Gastrocnemius medialis (tissue), 4 donors: ENCODE results near the gene TBC1D30. TPM values are rescaled to one million over a fixed set of nuclear protein-coding genes. Genes with fewer than 3 reads are reported as not detected.
A peak's percentile ranks its signal among the peaks of the same experiment; 100 is the strongest.
"Not testable (repeated sequence)": the region's sequence is repeated elsewhere in the genome, so short reads cannot be mapped to it uniquely, and the experiment has no call there.

Experiments
- ATAC-seq, 2 donors: fragments of 150-250 bp; one replicate each; pipeline ENCODE4 v1.9.1; 2016
- DNase-seq, 2 donors: peaks; one replicate each; pipeline ENCODE4 v3.0.0-alpha.2; 2019
- H3K27ac ChIP-seq, 4 donors: fragments of 200-600 bp; sonication (generic); 1 replicate in 1 of 4; 2 replicates in 3 of 4; pipeline ENCODE4 v1.5.1; 2016 to 2018; ENCODE audit warnings: mild to moderate bottlenecking in 2 of 4, moderate library complexity in 1 of 4
- H3K27me3 ChIP-seq, 3 donors: fragments of 200-600 bp; sonication (generic) in 2 of 3; 1 replicate in 1 of 3; 2 replicates in 2 of 3; pipeline versions ENCODE4 v1.5.1 to v1.6.0; 2016 to 2019; ENCODE audit warnings: mild to moderate bottlenecking in 1 of 3, moderate library complexity in 1 of 3
- H3K36me3 ChIP-seq, 2 donors: fragments of 200-600 bp; sonication (generic) in 1 of 2; one replicate each; pipeline ENCODE4 v1.5.1; 2017 to 2018
- H3K4me1 ChIP-seq, 2 donors: fragments of 200-600 bp; sonication (generic) in 1 of 2; one replicate each; pipeline ENCODE4 v1.5.1; 2016 to 2017; ENCODE audit warnings: mild to moderate bottlenecking in 2 of 2
- H3K4me3 ChIP-seq, 4 donors: fragments of 200-600 bp; sonication (generic) in 3 of 4; 1 replicate in 1 of 4; 2 replicates in 3 of 4; pipeline ENCODE4 v1.5.1; 2016 to 2019; ENCODE audit warnings: mild to moderate bottlenecking in 2 of 4
- H3K9me3 ChIP-seq, 3 donors: fragments of 200-600 bp; sonication (generic) in 2 of 3; 1 replicate in 1 of 3; 2 replicates in 2 of 3; pipeline ENCODE4 v1.5.1; 2016 to 2019
- POLR2A ChIP-seq, 2 donors: fragments of 450-650 bp; IDR thresholded peaks; one replicate each; pipeline ENCODE4 v1.6.1; 2017; ENCODE audit warnings: antibody characterized with exemption in 2 of 2, mild to moderate bottlenecking in 2 of 2, moderate library complexity in 2 of 2
- in situ Hi-C, 4 donors: fragments of 200-750 bp; cut with MboI; loops; one replicate each; pipeline versions ENCODE4 v1.15.0 to v1.8.0; 2017; ENCODE audit warnings: low sequenced_read_pairs in 4 of 4
- intact Hi-C: fragments of 100-400 bp; cut with DNase I; formaldehyde crosslinking; loops from one replicate; pipeline ENCODE4 v1.15.1; 2023; ENCODE audit warnings: low total_unique reads
- total RNA-seq, 4 donors: library from RNA; depleted of rRNA; stranded (reverse); fragments of >200 nt; gene quantifications; one replicate each; pipeline versions ENCODE4 v1.1.0 to v1.2.3, GENCODE V29; 2016
- TF ChIP-seq, protein P1 (sequence below), 5 experiments: fragments of 450-650 bp in 3 of 5; fragments of 200-600 bp in 2 of 5; sonication (generic) in 2 of 5; IDR thresholded peaks in 4 of 5; conservative IDR thresholded peaks in 1 of 5; 1 replicate in 4 of 5; 2 replicates in 1 of 5; pipeline ENCODE4 v1.5.1; 2016 to 2019; ENCODE audit warnings: antibody characterized with exemption in 5 of 5, mild to moderate bottlenecking in 3 of 5, moderate library complexity in 3 of 5

Gene TBC1D30
- total RNA-seq, 4 donors from 2014 or later, result 0.07 to 3.8 (median 0.87) TPM

DNA sequence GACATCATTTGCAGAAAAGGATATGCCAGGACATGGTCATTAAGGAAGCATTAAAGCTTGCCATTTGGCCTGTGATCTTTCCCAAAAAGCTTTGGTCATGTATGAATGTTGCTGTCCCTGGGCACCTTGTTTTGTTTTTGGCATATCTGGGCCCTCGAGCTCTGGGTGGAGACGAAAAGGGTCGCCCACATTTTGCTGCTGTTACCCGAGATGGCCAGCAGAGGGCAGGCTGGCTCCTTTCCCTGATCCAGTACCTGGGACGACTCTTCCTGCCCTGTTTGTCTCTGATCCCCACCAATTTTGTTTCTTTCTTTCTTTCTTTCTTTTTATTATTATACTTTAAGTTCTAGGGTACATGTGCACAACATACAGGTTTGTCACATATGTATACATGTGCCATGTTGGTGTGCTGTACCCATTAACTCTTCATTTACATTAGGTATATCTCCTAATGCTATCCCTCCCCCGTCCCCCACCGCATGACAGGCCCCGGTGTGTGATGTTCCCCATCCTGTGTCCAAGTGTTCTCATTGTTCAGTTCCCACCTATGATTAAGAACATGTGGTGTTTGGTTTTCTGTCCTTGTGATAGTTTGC lies 22.2 kb upstream of the TBC1D30 start:
- ATAC-seq, in situ Hi-C loops, intact Hi-C loops: not testable (repeated sequence)

GRCh38 chr12:64806173-64806572 lies 18.3 kb upstream of the TBC1D30 start:
- Histone ChIP-seq H3K4me3 (no peak overlapping the region), H3K27ac (no peak overlapping the region), H3K4me1 (no peaks in the 10 kb centered on the region), H3K9me3 (no peaks in the 10 kb centered on the region), H3K36me3 (no peaks in the 10 kb centered on the region), H3K27me3 (peaks cover 0 to 4% (median 0%) of the 10 kb centered on the region in 3 donors)
- TF ChIP-seq POLR2A (IDR thresholded peaks at IDR 0.05), result no peak
- TF ChIP-seq, protein P1, sequence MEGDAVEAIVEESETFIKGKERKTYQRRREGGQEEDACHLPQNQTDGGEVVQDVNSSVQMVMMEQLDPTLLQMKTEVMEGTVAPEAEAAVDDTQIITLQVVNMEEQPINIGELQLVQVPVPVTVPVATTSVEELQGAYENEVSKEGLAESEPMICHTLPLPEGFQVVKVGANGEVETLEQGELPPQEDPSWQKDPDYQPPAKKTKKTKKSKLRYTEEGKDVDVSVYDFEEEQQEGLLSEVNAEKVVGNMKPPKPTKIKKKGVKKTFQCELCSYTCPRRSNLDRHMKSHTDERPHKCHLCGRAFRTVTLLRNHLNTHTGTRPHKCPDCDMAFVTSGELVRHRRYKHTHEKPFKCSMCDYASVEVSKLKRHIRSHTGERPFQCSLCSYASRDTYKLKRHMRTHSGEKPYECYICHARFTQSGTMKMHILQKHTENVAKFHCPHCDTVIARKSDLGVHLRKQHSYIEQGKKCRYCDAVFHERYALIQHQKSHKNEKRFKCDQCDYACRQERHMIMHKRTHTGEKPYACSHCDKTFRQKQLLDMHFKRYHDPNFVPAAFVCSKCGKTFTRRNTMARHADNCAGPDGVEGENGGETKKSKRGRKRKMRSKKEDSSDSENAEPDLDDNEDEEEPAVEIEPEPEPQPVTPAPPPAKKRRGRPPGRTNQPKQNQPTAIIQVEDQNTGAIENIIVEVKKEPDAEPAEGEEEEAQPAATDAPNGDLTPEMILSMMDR (IDR thresholded peaks at IDR 0.05 in 4 of 5, conservative IDR thresholded peaks at IDR 0.05 in 1 of 5), result no peak
- in situ Hi-C loops (no loop called here), intact Hi-C loops (no loop called here)
- ATAC-seq (no peak), DNase-seq (no peak)

More for the DNA sequence above, 22.2 kb upstream of the TBC1D30 start:
- not testable (repeated sequence) for H3K27ac ChIP-seq, H3K4me3 ChIP-seq, H3K4me1 ChIP-seq, DNase-seq, H3K27me3 ChIP-seq, H3K36me3 ChIP-seq, H3K9me3 ChIP-seq
- TF ChIP-seq, protein P1 (IDR thresholded peaks at IDR 0.05 in 4 of 5, conservative IDR thresholded peaks at IDR 0.05 in 1 of 5), result peak in 4 of 5 experiments; percentile 14 to 74 (median 61)

- intact Hi-C loops, result no loop called here
Observed at GRCh38 chr12:64806593-64807460, 17.6 kb upstream of the TBC1D30 start.

GRCh38 chr12:64808110-64808509 lies 16.3 kb upstream of the TBC1D30 start:
- Histone ChIP-seq H3K9me3 (no peaks in the 10 kb centered on the region), H3K4me1 (no peaks in the 10 kb centered on the region), H3K27ac (no peak overlapping the region), H3K4me3 (no peak overlapping the region), H3K27me3 (peaks cover 0 to 4% (median 0%) of the 10 kb centered on the region in 3 donors), H3K36me3 (no peaks in the 10 kb centered on the region)
- no peak for ATAC-seq
- in situ Hi-C loops (no loop called here), intact Hi-C loops (no loop called here)
- TF ChIP-seq, protein P1 (IDR thresholded peaks at IDR 0.05 in 4 of 5, conservative IDR thresholded peaks at IDR 0.05 in 1 of 5), result no peak
- TF ChIP-seq POLR2A (IDR thresholded peaks at IDR 0.05), result no peak
- no peak for DNase-seq

More at GRCh38 chr12:64806593-64807460, 17.6 kb upstream of the TBC1D30 start:
- Histone ChIP-seq H3K9me3 (no peaks in the 10 kb centered on the region), H3K36me3 (no peaks in the 10 kb centered on the region), H3K27ac (no peak overlapping the region), H3K27me3 (peaks cover 0 to 4% (median 0%) of the 10 kb centered on the region in 3 donors), H3K4me3 (no peak overlapping the region), H3K4me1 (no peaks in the 10 kb centered on the region)
- TF ChIP-seq, protein P1 (IDR thresholded peaks at IDR 0.05 in 4 of 5, conservative IDR thresholded peaks at IDR 0.05 in 1 of 5), result no peak
- no peak for TF ChIP-seq POLR2A (IDR thresholded peaks at IDR 0.05)
- no peak for ATAC-seq
- DNase-seq, result no peak
- in situ Hi-C loops, result no loop called here
